Hepatocyte (in vitro differentiated cells): ENCODE results near the gene COX6B2.

Source experiments
- CTCF ChIP-seq: fragments of 200-600 bp; sonication (generic); IDR thresholded peaks from 2 replicates; pipeline ENCODE4 v1.5.1; 2016; ENCODE audit warnings: antibody characterized with exemption, mild to moderate bottlenecking; ENCODE audit not compliant: poor library complexity
- EZH2 ChIP-seq: fragments of 200-600 bp; sonication (generic); IDR thresholded peaks from 2 replicates; pipeline ENCODE4 v1.6.1; 2016; ENCODE audit warnings: antibody characterized with exemption, mild to moderate bottlenecking, borderline replicate concordance

GRCh38 chr19:55319785-55320184, 34.7 kb downstream of the COX6B2 start:
- TF ChIP-seq EZH2, result no peak
- no peak for TF ChIP-seq CTCF
